NCI-H748 (cell line): Measurements from ENCODE around the gene NUDT1.

Experiments used
- DNase-seq: peaks from one replicate; lab custom pipeline; 2025; ENCODE audit not compliant: unreplicated experiment; lab: John Stamatoyannopoulos, UW

Gene NUDT1

GRCh38 chr7:2295936-2296620, 54.1 kb downstream of the NUDT1 start:
- no peak for DNase-seq

DNA sequence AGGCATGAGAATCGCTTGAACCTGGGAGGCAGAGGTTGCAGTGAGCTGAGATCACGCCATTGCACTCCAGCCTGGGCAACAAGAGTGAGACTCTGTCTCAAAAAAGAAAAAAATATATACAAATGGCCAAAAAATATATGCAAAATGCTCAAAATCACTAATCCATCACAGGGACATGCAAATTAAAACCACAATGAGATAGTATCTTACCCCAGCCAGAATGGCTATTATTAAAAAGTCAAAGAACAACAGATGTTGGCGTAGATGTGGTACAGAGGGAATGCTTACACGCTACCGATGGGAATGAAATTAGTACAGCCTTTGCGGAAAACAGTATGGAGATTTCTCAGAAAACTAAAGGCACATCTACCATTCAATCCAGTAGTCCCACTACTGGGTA, 54.8 kb downstream of the NUDT1 start:
- DNase-seq: no peak

DNA sequence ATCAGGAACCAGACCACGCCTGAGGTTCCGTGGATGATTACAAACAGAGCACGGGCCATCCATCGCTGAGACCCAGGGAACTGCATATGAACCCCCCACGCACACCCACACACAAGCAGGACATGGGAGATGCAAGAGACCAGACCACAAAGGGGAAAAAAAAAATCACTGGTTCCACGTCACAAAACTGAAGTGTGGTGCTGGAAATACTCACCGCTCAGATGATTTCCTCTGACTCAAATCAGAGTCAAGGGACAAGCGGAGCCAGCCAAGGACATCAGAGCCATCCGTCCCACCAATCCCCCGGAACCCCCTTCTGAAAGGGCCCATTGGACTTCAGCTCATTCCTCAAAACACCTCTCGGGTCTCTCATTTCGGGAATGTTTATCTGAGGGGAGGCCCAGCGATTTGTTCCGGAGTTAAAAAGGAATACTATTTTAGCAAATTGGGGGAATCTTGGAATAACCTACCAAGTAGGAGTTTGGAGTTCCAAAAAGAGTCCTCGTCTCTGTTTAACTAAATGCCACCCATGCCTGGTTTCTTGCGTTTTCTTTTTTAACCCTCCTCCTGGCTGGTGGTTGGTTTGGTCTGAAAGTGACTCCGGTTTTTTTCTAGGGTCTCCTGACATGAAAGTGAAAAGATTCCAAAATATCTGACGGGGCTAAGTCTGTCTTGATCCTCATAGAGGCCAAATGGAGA, 57.3 kb downstream of the NUDT1 start:
- no peak for DNase-seq

GRCh38 chr7:2299870-2300512, 58.0 kb downstream of the NUDT1 start:
- no peak for DNase-seq
